Inferior parietal cortex (tissue), 1 donor: ENCODE data around the gene UBALD2.
"Not testable (repeated sequence)": the region's sequence is repeated elsewhere in the genome, so short reads cannot be mapped to it uniquely, and the experiment has no call there.

ENCODE experiments used
- DNase-seq: peaks from one replicate; pipeline ENCODE4 v3.0.0-alpha.2; 2016; ENCODE audit errors: extremely low spot score

UBALD2 gene

DNA sequence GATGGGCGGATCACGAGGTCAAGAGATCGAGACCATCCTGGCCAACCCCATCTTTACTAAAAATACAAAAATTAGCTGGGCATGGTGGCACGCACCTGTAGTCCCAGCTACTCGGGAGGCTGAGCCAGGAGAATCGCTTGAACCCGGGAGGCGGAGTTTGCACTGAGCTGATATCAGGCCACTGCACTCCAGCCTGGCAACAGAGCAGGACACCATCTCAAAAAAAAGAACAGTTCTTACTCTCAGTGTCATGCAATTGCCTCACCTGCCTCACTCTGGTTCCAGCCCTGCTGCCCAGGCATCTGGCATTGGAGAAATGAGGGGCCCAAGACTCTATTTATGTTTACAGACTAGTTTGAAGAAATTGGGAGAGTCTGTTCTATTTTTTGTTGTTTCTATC lies 20.4 kb upstream of the UBALD2 start:
- not testable (repeated sequence) for DNase-seq

DNA sequence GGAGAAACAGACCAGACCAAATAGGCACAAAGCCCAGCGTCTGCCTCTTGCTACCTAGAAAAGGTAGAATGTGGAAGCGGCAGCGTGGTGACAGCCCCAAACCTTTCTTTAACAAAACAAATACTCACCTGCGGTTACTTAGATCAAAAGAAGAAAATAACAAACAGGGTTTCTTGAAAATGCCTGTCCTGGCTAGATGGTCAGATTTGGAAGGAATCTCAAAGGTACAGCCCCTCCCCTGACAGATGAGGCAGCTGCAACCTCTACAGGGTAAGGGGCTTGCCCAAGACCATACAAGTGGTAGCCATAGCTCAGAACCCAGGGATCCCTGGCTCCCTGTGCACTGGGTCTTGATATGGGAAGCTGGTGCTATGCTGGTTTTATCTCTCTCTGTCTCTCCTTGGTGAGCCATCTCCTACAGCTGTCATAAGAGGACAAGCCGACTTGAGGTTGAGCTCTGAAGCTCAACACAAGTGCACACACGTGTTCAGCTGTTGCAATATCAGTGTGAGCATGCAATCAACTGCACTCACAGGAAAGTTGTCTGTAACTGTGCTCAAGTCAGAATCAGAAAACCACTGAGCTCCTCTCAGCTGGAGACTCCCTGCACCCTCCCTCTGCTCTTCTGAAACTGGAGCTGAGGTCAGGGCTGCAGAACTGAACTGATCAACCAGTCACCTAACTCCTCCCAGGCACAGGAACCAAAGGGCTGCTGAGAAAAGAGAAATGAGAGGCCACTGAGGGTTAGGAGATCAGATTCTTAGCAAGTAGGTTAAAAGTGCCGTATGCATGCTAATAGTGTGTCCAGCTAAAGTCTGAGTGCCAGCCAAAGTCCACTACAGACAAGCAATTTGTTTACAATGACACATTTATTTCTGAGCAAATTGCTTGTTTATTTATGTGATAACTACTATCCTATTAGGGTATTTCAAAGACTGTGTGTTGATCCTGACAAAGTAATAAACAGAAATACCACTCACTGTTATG lies 18.8 kb upstream of the UBALD2 start:
- DNase-seq, result no peak

DNA sequence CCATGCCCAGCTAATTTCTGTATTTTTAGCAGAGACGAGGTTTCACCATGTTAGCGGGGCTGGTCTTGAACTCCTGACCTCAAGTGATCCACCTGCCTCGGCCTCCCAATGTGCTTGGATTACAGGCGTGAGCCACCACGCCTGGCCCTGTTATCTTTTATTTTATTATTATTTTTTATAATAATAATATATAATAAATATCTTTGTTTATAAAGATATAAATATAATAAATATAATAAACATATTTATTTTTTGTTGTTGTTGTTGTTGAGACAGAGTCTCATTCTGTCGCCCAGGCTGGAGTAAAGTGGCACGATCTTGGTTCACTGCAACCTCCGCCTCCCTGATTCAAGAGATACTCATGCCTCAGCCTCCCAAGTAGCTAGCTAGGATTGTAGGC lies 17.8 kb upstream of the UBALD2 start:
- DNase-seq, result no peak

DNA sequence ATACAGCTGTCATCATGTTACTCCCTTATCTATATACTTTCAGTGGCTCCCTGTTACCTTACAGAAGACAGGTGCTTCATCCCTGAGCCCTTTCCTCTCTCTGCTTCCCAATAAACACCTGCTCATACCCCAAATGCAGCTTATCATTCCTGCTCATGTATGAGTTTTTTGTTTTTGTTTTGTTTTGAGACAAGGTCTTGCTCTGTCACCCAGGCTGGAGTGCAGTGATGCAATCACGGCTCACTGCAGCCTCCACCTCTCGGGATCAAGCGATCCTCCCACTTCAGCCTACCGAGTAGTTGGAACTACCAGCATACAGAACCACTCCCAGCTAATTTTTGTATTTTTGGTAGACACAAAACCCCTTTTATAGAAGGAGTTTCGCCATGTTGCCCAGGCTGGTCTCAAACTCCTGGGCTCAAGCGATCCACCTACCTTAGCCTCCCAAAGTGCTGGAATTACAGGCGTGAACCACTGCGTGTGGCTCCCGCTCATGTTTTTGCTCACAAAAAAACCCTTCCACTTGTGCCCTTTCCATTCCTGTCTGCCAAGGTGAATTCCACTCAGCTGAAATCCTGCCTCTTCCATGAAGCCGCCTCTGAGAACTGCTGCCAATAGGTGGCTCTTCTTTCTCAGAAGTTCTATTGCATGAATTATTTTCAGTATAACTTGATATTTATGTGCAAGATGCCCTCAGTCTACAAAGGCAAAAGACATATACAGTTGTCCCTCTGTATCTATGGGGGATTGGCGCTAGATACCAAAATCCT lies 16.9 kb upstream of the UBALD2 start:
- DNase-seq, result no peak

DNA sequence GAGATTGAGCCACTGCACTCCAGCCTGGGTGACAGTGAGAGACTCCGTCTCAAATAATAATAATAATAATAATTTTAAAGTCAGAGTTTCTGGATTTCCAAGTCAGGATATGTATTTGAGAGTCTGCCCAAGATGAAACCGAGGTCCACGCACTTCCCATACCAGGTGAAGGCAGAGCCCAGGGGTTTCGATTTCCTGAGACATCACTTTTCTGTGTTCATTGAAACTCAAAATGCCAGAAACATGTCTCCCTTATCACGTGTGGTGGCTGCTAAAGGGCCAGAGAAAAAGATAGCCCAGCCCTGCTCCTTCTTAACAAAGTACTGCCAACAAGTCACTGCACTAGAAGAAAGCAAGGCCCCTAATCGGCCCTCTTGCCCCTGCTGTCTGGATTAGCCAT lies 15.0 kb upstream of the UBALD2 start:
- no peak for DNase-seq

DNA sequence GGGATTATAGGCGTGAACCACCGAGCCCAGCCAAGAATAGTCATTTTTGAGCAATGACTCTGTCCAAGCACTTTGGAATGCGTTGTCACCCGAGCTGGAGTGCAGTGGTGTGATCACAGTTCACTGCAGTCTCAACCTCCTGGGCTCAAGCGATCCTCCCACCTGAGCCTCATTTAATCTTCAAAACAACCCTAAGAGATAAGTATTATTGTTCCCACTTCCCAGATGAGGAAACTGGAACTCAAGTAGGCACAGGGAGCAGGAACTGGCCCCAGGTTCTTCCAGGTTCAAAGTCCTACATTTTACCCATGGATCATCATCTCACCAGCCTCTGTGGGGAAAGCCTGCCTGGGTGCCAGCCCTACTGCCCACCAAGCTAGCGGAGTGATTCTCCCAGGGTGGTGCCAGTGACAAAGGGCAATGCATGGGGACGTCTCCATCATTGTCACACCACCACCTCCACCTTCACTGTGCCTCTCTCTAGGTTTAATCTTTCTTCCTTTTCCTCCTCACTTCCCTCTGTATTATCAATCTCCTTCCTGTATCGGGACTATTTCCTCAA lies 13.6 kb upstream of the UBALD2 start:
- DNase-seq, result no peak

DNA sequence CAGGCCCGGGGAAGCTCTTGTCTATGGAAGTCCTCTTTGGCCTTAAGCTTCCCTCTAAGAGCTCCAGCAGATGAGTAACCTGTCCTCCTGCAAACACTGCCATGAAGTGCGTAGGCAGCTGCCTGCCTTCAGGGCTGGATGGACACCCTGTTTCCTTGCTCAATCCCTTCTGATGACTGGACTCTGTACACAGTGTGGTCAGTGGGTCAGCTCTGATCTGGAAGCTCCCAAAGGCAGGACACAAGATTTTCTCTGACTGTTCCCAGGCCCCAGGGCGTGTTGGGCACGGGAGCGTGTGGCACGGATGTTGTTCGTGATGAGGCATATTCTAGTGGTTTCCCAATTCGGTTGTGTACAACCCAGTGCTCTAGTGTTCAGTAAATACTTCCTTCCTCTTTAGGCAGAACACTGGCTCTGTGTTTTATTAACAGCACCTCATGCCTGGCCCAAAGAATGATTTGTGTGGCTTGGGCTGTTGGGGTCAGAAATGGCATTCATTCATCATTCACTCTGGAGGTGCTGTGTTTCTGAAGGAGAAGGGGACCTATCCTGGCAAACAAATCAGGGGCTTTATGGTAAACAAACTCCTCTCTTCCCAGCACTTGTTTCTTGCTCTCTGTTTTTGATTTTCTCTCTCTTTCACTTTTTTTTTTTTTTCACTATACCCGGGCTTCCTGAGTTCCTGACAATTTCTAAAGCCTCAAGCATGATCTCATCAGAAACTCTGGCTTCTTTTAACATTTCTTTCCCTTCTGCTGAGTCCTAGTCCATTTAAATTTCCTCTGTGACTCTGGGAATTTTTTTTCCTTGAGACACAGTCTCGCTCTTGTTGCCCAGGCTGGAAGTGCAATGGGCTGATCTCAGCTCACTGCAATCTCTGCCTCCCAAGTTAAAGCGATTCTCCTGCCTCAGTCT lies 12.9 kb upstream of the UBALD2 start:
- DNase-seq, result no peak

DNA sequence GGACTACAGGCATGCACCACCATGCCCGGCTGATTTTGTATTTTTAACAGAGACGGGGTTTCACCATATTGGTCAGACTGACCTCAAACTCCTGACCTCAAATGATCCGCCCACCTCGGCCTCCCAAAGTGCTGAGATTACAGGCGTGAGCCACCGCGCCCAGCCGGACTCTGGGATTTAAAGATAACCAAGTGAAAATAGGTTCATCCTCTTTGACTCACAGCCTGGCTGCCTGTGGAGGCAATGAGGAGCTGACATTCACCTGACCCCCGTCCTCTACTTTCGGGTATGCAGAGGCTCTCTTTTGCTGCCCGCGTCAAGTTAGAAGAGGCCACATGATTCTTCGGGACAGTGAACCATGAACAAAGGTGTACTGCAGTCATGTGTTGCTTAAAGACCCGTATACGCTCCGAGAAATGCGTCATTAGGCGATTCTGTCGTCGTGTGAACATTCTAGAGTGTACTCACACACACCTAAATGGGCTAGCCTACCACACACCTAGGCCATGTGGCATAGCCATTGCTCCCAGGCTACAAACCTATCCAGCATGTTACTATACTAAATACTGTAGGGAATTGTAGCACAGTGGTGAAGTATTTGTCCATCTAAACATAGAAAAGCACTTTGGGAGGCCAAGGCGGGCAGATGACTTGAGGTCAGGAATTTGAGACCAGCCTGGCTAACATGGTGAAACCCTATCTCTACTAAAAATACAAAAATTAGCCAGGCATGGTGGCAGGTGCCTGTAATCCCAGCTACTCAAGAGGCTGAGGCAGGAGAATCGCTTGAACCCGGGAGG lies 12.0 kb upstream of the UBALD2 start:
- not testable (repeated sequence) for DNase-seq

DNA sequence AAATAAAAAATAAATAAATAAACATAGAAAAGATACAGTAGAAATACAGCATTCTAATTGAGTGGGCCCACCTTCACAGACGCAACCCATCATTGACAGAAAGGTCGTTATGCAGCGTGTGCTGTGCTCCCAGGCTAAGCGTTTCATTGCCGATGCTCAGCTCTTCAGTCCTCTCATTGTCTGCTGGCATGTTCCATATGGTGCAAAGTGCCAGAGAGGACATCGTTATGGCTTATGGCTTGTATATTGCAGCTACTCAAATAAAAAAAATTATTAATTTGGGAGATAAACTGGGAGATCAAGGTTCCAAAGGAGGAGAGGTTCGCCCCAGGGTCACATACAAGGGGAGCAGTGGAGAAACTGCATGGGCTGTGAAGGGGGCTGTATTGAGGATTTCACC lies 11.3 kb upstream of the UBALD2 start:
- no peak for DNase-seq

DNA sequence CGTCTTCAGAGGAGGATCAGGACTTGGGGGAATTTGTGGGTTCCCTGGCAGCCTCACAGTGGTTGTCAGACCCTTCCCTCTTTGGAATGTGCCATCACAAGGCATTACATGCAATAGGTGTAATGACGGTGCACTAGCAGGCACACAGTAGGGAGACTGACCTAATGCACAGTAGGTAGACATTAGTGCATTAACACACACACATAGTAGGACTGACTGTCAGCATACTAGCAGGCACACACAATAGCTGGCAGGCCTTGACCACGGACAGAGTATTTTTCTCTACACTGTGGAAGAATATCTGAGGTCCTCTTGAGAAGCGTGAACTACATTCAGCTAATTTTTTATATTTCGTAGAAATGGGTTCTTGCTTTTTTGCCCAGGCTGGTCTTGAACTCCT lies 10.9 kb upstream of the UBALD2 start:
- no peak for DNase-seq

DNA sequence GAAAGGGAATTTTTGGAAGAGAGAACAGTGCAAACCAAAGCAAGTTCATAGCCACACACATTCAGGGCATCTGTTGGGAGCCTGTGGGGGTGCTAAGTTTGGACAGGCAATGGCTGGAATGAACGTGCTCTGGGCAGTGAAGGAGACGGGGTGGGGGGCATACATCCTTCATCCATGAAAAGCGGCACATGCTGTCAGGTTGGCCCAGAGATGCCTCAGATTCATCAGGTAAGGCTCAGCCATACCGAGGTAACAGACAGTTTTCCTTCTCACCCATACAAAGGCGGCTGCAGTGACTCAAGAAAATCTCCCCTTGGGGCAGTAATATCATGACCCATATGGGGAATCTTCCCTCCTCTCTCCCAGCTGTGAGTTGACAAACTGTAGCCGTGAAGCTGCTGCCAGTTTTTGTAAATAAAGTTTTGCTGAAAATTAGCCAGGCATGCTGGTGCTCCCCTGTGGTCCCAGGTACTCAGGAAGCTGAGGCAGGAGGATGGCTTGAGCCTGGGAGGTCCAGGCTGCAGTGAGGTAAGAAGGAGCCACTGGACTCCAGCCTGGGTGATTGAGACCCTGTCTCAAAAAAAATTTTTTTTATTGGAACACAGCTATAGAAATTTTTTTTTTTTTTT lies 9.2 kb upstream of the UBALD2 start:
- no peak for DNase-seq

DNA sequence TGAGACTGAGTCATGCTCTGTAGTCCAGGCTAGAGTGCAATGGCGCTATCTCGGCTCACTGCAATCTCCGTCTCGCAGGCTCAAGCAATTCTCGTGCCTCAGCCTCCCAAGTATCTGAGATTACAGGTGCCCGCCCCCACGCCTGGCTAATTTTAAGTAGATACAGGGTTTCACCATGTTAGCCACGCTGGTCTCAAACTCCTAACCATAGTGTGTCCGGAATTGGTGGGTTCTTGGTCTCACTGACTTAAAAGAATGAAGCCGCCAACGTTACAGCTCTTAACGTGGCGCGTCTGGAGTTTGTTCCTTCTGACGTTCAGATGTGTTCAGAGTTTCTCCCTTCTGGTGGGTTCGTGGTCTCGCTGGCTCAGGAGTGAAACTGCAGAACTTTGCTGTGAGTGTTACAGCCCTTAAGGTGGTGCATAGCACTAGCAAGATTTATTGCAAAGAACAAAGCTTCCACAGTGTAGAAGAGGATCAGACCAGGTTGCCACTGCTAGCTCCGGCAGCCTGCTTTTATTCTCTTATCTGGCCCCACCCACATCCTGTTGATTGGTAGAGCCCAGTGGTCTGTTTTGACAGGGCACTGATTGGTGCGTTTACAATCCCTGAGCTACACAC lies 8.6 kb upstream of the UBALD2 start:
- DNase-seq, result not testable (repeated sequence)

DNA sequence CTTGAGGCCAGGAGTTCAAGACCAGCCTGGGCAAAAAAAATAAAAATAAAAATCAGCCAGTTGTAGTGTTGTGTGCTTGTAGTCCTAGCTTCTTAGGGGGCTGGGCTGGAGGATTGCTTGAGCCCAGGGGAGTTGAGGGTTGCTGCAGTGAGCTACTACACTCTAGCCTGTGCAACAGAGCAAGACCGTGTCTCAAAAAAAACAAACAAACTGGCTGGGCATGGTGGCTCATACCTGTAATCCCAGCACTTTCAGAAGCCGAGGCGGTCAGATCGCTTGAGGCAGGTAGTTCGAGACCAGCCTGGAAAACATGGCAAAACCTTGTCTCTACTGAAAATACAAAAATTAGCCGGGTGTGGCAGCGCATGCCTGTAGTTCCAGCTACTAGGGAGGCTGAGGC lies 4.9 kb upstream of the UBALD2 start:
- DNase-seq, result no peak

DNA sequence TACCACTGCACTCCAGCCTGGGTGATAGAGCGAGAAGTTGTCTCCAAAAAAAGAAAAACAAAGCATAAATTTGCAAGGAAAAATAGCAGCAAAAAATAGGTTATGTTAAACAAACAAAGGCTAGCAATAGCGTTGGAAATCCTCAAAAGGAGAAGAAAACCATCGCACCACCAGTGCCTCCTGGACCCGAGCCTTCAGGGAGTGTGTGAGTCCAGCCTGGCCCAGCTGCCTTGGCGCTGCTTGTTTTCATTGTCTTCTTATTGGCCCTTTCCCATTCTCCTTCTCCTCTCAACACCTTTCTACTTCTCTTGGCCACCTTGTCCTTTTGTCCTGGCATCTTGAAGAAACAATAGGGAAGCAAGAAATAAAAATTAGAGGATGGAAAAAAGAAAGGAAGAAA lies 4.5 kb upstream of the UBALD2 start:
- DNase-seq, result no peak

DNA sequence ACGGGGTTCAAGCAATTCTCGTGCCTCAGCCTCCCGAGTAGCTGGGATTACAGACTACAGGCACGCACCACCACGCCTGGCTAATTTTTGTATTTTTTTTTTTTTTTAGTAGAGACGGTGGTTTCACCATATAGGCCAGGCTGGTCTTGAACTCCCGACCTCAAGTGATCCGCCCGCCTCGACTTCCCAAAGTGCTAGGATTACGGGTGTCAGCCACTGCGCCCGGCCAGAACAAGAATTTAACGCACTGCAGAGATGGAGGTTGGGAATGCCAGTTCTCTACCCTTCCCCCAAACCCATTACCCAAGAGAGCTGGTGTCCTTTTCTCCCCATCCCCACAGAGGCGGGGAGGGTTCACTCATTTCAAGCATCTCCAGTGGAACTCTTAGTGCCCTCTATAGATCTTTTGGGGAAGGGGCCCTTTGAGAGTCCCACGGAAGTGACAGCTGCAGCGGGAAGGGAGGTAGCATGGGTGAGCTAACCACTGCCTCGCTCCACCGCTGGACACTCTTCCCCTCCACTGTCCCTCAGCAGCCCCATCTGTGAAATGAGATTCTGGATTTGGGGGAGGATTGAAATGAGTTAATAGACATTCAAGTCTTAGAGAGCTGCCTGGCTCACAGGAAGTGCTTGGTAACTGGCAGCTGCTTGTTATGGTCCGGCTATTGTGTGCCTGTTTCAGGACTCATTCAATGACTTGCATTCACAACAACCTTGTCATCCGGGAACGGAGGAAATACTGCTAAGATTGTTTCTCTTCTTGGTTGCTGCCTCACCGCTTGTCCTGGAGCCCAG lies 3.5 kb upstream of the UBALD2 start:
- DNase-seq, result no peak

DNA sequence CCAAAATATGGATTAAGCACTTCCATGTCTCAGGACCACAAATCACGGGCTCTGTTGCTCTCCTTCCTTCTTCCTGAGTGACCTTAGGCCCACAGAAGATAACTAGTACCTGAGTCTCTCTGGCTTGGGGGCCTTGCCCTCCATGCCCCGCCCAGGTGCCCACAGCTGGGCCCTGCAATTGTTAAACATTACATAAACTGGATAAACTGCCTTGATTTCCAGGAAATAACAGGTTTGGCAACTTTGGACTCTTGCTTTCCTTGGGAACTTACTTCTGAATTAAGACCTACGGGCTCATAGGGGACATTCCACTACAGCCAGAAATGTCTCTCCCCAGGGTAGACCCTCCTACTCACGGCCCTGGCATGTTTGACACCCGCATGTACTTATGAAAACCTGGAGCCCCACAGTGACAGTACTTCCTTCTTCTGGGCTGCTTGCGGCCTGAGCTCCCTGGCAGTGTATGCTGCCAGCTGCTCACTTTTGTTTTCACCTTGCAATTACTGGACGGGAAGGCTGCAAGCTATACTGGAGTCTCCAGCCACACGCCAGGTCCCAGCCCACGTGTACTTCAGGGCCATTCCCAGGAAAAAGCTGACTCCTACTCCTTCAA lies 2.3 kb upstream of the UBALD2 start:
- no peak for DNase-seq

DNA sequence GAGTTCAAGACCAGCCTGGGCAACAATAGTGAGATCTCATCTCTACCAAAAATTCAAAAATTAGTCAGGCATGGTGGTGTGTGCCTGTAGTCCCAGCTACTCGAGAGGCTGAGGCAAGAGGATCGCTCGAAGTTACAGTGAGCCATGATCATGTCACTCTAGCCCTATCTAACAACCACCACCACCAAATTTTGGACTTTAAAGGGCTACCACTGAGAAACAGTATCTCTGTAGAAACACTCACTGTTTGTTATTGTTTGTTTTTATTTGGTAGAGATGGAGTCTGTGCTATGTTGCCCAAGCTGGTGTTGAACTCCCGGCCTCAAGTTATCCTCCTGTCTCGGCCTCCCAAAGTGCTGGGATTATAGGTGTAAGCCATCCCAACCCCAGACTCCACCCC lies 1.3 kb upstream of the UBALD2 start:
- no peak for DNase-seq

DNA sequence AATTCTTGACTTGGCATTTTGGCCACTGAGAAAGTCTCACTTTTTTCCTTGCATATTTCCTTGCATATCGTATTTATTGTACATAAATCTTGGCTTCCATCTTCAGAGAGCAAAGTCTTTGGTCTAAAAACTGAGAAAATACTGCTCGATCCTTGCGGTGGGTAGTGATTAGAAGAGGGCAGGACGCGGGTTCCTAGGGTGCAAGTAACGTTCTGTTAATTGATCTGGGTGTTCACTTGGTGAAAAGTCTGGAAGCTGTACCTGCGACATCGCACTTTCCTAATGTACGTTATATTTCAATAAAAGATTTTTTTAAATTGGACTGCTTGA lies 758 bp upstream of the UBALD2 start:
- DNase-seq, result no peak
